HepG2 (cell line): ENCODE results near the gene BBS9.

Experiments used
- BHLHE40 ChIP-seq: IDR thresholded peaks from 2 replicates; pipeline ENCODE4 v1.6.1; 2011; ENCODE audit warnings: low read length, improper control_type of control experiment
- ESRRA ChIP-seq: sonication (generic); formaldehyde crosslinking; IDR thresholded peaks from 2 replicates; pipeline ENCODE4 v1.5.1; 2020; ENCODE audit warnings: mild to moderate bottlenecking, low read depth, missing genetic modification reagents
- GTF2F1 ChIP-seq: fragments of 150-350 bp; IDR thresholded peaks from 2 replicates; pipeline ENCODE4 v1.6.1; 2014; ENCODE audit warnings: low read length
- JUN ChIP-seq: sonication (generic); formaldehyde crosslinking; IDR thresholded peaks from 2 replicates; pipeline ENCODE4 v1.4.0; 2020; ENCODE audit warnings: mild to moderate bottlenecking, missing genetic modification reagents
- NBN ChIP-seq: fragments of 450-650 bp; conservative IDR thresholded peaks from 2 replicates; pipeline ENCODE4 v1.6.1; 2017
- STAT6 ChIP-seq: sonication (generic); formaldehyde crosslinking; IDR thresholded peaks from 2 replicates; pipeline ENCODE4 v1.4.0; 2020; ENCODE audit warnings: missing genetic modification reagents, mild to moderate bottlenecking, borderline replicate concordance
- TCF12 ChIP-seq, 2 experiments: fragments of 450-650 bp in 1 of 2; sonication (generic) in 1 of 2; formaldehyde crosslinking in 1 of 2; IDR thresholded peaks; 2 replicates each; pipeline versions ENCODE4 v1.6.1 to v1.8.0; 2017 to 2022; ENCODE audit warnings: antibody characterized with exemption in 1 of 2, mild to moderate bottlenecking in 1 of 2, missing genetic modification reagents in 1 of 2, moderate library complexity in 1 of 2

DNA sequence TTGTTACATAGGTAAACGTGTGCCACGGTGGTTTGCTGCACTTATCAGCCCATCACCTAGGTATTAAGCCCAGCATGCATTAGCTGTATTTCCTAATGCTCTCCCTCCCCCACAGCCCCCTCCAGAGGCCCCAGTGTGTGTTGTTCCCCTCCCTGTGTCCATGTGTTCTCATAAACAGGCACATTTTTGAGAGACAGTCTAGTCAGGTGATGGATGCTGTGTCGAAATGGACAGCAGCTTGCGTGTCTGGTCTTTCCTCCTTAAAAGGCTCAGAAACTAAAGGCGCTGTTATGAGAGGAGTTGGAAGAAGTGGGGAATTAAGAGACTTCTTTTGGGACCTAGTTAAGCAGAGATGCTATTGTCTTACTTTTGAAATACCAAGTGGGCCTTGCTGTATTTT is 296.0 kb downstream of the BBS9 start:
- TF ChIP-seq ESRRA, result no peak
- no peak for TF ChIP-seq TCF12 (IDR thresholded peaks at IDR 0.05)
- TF ChIP-seq TCF12 (CRISPR knock-in tag; IDR thresholded peaks at IDR 0.05), result no peak
- TF ChIP-seq BHLHE40, result no peak
- TF ChIP-seq NBN, result no peak
- no peak for TF ChIP-seq STAT6 (CRISPR knock-in tag)
- TF ChIP-seq JUN, result no peak
- no peak for TF ChIP-seq GTF2F1
